Stimulated activated CD8-positive, alpha-beta memory T cell treated with anti-CD3 and anti-CD28 coated beads, Interleukin-4, amount 100 ng/mL, for 1 hour (primary cell): ENCODE data around the gene CEACAM18.
"Not testable (repeated sequence)": the region's sequence is repeated elsewhere in the genome, so short reads cannot be mapped to it uniquely, and the experiment has no call there.

ENCODE experiments used
- DNase-seq, 2 donors: peaks; one replicate each; pipeline ENCODE4 v3.0.0-alpha.2; 2020; ENCODE audit warnings: low read depth in 2 of 2, low spot score in 1 of 2

The CEACAM18 gene

DNA sequence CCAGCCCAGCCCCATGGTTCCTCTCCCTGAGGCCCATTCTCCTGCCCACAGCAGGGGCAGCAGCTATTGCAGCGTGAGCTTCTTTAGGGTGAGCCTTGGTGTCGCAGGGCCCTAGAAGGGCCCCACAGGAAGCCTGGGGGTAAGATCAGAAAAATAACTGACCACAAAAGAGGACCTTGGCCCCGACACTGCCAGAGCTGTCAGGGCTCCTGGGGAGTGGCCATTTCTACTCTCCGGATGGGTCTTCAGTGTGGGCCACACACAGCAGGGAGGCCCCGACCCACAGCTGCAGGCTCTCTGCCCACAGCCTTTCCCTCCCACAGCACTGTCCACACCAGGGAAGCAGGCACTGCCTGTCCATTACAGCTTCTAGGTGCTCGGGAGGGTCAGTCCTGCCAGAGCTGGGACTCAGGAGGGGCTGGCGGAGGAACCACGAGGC is 16.6 kb upstream of the CEACAM18 start:
- no peak for DNase-seq

DNA sequence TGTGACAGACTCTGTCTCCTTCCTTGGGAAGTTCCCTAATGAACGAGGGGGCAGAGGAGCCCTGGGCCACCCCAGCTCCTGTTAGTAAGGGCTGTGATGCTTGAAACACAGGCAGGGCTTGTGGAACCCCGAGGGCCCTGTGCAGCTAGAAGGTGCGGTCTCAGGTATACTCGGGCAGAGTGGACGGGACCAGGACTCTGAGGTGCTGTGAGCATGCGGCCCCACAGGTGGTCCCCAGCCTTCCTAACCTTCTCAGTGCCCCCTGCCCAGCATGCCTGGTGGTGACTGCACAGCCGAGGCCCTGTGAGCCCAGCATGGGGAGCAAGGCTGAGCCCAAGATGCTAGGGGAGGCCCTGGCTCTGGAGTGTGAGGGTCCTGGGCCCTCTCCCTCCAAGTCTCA is 16.1 kb upstream of the CEACAM18 start:
- no peak for DNase-seq

DNA sequence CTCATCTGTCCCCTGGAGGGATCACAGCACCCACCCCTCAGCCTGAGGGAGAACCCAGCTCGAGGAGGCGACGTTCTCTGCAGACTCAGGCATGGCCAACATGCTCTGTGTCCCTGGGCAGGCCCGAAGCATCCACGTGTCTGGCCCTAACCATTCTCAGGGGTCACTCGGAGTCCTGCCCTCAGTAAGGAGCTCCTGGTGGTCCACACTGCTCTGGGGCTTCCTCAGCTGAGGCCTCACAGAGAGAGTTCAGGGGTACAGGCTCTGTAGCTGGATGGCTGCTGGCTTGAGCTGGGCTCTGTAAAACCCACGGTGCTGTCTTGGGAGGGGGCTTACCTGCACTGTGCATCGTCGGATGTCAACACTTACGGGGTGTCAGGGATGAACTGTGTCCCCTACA is 15.7 kb upstream of the CEACAM18 start:
- DNase-seq = no peak

DNA sequence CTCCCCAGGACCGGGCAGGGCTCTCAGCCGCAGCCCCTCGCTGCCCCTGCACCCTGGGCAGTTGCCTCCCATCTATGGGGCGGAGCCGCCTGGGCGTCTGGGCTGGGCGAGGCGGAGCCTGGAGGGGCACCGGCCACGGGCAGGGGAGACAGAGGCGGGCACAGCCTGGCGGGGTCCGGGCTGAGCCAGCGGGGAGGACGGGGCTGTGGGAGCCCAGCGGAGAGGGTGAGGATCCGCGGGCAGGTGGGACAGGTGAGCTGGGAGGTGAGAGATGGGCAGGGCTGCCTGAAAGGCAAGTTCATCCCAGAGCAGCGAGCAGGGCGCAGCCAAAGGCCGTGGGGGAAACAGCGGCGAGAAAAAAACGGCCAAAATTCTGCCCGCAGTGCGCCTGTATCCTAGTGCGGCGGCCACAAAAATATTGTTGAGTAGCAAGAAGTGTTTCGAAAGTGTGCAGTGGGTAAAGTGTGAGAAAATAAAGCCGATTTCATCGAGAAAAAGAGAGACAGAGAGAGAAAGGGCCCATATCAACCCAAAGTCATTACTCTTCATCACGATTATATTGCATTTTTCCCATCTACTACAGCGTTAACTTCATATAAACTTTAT is 14.3 kb upstream of the CEACAM18 start:
- not testable (repeated sequence) for DNase-seq

DNA sequence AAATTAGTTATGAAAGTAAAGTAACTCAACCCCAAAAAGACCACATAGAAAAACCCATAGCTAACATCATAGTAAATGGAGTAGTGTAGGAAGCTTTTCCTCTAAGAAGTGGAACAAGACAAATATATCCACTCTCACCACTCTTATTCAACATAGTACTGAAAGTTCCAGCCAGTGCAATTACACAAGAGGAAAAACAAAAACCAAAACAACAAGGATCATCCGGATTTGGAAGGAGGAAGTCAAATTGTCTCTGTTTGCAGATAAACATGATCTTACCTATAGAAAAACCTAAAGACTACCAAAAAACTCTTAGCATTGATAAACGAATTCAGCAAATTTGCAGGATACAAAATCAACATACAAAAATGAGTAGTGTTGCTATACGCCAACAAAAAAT is 11.6 kb upstream of the CEACAM18 start:
- DNase-seq = no peak

DNA sequence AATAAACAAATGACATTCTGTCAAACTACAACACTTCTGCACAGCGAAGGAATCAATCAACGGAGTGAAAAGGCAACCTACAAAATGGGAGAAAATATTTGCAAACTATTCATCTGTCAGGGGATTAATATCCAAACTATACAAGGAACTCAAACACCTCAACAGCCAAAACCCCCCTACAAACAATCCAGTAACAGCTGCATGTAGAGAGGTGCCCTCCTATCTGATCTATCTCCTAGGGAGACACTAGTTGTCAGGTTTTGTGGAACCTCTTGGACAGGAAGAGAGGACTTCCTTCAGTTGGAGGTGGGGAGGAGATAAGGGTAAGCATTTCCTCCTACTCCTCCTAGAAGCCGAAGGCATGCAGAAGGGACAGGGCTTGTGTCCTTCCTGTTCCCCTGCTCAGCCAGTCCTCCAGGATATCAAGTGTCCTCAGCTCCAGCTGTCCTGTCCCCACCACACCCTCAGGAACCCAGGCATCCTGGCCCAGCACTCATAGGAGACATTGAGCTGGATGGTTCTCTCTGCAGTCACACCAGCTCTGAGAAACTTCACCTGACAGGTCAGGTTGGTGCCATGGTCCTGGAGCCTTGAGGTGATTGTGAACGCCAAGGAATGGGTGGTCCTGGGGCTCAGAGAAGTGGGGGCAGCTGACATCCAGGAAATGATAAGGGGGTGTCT is 10.3 kb upstream of the CEACAM18 start:
- DNase-seq = no peak

DNA sequence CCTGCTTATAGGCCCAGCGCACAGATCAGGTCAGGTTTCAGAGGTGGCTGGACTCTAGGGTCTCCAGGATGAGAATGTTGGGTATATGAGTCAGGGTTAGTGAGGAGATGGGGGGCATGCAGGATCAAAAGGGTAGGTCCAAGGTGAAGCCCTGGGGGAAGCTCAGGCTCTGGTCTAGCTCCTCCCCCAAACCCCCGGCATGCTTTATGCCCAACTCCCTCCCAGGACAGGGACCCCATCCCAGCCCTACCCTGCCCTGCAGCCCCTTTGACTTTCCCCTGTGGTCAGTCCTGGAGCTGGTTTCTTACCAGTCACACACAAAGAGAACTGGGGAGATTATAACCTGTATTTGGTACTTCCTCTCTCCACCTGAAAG is 9.8 kb upstream of the CEACAM18 start:
- DNase-seq = no peak

DNA sequence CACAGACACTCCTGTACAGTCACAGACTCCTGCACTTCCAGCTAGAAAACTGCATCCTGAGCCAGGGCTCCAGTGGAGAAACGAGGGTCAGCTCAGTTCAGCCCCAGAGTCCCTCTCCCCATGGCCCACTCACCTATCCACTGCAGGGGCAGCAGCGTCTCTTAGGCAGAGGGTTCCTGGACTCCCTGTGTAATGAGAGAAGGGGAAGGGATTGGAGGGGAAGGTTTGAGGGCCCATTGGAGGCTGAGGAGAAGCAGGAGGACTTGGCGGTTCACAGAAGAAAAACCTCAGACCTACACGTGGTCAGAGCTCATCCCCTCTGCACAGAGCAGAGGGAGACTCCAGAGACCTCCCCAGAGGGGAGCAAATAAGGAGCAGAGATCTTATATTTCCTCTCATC is 9.2 kb upstream of the CEACAM18 start:
- no peak for DNase-seq

DNA sequence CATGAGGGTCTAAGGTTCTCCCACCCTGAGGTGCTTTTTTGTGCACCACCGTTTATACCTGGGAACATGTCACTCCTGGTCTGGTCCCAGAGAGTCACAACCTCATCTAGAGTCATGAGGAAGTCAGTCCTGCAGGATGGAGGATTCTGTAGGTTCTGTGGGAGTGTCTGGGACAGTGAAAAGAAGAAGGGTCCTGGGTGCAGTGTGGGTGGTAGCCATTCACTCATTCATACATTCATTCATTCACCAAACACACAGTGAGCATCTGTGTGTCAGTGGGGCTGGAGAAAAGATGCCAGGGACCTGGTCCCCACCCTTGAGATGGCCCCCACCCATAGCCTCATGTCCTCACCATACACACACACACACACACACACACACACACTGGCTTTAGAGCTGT is 8.7 kb upstream of the CEACAM18 start:
- DNase-seq = no peak

DNA sequence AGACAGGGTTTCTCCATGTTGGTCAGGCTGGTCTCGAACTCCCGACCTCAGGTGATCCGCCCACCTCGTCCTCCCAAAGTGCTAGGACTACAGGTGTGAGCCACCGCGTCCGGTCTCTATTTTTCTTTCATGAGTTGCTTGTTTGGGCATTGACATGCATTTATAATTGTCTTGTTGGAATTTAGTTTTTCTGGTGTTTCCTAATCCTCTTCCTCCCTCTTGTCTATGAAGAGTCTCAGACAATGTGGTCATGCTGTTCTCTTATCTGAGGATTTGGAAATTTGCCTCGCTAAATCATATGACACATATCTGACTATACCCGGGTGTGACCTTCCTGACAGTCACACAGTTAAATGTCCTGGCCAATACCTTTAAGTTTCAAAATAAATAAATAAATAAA is 7.4 kb upstream of the CEACAM18 start:
- no peak for DNase-seq

DNA sequence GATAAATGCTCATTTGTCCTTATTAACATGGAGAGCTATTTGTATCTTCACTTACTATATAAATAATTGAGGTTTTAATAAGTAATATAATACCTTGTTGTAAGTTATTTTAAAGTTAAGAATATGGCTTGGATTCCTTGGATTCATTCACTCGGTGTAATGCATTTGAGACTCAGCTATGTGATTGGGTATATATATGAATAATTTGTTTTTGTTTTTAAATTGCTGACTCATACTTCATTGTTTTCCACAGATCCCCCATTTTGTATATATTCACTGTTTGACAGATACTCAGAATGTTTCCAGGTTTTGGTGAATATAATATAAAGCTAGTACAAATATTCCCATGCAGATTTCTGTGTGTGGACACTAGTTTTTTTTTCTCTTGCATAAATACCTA is 6.8 kb upstream of the CEACAM18 start:
- DNase-seq = no peak

DNA sequence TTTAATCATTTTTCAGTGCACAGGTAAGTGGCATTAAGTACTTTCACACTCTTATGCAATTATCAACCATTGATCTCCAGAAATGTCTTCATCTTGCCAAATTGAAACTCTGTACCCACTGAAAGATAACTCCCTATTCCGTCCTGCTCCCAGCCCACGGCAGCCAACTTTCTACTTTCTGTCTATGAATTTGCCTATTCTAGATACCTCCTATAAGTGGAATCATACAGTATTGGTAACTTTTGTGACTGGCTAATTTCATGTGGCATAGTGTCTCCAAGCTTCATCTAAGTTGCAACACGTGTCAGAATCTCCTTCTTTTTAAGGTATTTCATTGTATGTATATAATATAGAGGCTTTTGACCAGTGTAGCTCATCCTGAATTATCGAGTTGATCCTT is 5.7 kb upstream of the CEACAM18 start:
- DNase-seq = no peak

DNA sequence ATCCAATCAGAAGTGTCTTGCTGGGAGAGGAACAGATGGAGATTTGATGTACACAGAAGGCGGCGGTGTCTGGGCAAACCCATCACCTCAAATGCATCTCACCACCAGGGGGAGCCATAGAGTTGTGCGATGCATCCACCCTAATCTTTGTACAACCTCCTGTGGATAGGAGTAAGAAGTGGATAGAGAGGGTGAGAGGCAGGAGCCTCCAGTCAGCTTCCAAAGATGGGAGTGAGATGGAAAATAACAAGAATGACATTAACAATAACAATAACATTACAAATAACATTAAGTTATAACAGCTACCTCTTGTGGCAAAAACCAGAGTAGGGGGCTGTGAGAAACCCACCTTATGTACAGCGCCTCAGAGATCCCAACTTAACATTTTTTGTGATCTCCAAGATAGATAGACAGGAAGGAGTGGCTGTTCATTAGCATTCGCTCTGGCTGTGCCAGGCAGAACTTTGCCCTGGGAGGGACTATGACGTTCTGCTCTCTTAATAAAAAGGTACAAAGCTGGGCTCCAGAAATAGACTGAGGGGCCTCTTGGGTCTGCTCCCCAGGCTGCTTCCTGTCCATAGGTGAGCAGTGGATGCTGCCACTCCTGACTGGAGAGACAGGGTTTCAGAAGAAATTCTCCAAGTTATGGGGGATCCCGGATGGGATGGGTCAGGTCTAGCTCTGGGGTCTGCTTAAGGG is 5.2 kb upstream of the CEACAM18 start:
- peak; percentile 75 to 87 for DNase-seq

DNA sequence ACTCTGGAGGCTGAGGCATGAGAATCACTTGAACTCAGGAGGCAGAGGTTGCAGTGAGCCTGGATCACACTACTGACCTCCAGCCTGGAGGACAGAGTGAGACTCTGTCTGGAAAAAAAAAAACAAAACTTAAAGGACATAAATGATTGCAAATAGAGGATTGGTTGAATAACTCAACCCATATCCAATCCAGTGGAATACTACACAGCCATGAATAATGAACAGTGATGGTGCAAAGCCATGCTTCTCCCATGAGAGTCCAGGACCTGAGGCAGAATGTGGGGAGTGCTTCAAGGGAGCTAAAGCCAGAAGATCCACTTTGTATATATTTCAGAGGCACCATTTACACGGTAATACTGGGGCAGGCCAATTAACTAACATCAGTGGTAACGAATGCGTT is 2.2 kb upstream of the CEACAM18 start:
- no peak for DNase-seq

DNA sequence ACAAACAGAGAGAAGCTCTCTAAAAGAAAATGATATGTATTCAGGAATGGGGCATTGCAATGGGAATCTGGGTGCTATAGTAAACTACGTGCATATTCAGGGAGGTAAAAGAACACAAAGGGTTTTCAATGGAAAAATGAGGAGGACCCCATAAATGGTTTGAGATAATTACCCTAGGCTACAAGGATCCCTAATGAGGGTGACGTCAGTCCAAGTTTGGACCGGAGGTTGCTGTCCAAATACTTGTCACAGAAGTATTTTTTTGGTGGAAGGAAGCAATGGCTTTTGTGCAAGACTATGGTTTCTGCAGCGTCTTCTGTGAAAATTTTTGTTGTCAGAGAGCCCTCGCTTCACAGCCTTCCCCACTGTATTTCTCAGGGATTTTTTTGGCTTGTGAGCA is 995 bp upstream of the CEACAM18 start:
- DNase-seq = no peak

DNA sequence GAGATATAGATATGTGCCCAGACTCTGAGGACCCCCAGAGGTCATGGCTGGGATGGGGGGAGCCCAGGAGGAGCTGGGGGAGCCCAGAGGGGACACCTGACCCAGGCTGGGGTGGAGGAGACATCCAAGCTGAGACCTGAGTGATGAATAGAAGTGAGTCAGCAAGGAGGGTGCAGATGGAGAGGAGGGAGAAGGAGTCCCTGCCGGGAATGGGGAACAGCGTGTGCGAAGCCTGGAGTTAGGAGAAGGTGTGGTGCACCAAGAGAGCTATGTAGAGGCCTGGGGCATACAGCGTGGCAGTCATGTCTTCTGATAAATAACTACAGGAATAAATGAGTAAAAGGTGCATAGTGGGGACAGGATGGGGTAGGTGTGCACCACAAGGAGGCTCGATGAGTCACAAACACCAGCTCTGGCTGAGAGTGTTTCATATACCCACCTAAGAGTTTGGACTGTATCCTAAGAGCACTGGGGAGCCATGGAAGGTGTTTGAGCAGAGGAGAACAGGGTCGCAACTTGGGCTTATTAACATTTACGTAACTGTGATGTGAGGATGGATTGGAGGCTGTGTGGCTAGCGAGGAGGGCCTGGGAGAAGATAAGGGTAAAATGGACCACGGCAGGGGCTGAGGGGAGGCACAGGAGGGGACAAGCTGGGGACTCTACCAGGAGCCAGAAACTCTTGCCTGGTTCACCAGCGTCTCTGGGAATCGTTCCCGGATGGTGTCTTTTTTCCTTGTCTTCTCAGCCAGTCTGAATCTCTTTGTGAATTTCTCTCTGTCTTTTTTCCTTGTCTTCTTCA is 1.4 kb downstream of the CEACAM18 start:
- no peak for DNase-seq

DNA sequence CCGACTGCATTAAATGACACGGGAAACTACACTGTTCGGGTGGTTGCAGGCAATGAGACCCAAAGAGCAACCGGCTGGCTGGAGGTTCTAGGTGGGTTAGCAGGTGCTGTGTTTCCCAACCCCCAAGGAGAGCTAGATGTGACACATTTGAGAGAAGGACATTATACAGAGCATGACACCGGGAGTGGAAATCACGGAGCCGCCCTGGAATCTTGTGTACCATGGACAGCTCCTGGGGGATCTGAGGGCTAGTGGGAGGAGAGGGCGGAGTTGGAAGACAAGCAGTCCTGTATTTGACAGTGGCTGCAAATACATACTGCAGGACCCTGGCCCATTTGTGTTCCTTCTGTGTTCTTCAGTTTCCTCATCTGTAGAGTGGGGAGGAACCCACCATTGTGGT is 2.3 kb downstream of the CEACAM18 start:
- no peak for DNase-seq

DNA sequence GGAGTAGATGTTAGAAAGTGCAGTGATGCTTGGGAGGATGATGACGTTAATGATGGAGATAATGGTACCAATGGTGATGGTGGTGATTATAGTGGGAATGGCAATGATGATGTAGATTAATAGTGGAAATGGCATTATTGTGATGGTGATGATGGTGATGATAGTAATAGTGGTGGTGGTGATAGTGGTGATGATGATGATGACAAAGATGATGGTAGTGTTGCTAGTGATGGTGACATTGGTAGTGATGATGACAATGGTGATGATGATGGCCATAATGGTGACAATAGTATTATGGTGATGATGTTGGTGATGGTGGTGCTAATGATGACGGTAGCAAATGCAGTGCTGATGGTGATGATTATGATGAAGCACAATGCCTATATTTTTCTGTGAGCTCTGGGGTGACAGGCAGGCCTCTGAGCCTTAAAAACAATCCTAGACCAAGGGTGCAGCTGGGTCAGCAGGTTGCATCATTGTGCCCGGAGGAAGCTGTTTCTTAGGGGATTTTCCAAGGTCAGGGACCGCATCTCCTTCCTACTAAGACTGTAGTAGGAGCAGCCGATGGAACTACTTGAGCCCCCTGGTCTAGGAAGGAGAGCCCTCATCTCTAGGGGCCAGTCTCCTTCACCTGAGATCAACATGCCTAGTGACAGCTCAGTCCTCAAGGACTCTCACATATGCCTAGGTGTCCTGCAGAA is 7.8 kb downstream of the CEACAM18 start:
- no peak for DNase-seq

DNA sequence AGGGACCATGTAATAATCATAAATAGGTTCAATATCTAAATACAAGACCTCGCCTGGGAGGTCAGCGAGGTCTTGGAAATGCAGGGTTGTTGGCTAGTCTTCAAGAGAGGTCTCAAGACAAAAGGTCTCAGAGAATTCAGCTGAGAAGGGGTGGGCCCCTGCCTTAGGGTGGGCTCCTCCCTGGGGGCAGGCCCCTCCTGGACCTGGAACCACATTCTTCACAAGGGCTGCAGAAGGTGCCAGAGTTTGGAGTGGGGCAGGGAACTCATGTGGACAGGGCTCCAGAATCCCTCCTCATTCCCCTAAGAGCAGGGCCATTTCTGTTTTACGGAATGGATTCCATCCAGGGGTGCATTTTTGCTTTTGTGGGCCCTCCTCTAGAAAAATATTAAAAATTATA is 10.2 kb downstream of the CEACAM18 start:
- DNase-seq = no peak

DNA sequence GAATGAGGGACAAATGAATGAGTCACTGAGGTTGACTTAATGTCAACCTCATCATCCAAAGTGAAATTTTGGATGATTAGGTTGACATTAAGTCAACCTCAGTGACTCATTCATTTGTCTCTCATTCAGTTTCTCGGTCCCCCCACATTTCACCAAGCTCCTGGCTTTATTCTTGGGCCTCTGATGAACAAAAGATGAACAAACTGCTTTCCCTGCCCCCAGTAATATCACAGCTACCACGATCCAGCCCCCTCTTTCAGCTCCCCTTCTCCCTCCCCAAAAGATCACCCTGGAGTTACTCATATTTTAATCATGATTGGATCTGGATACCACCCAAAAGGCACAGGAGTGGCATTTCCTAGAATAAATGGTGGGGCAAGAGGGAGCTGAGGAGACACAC is 10.8 kb downstream of the CEACAM18 start:
- no peak for DNase-seq

DNA sequence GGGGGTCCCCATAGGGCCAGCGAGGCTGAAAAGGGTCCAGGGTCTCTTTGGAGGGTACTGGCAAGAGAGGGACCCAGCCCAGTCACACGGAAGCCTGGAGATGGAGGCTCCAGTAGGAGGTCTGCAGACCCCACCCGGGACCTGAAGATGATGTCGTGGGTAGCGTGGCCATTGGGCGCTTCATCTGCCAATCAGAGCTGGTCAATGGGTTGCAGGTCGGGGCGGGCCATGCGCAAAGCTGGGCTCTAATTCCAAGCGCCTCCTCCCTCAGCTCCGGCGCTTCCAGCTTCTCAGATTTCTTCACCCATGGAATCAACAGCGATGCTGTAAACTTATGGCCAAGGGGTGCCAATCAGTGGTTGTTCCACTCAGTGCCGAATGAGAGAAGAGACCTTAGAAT is 12.3 kb downstream of the CEACAM18 start:
- DNase-seq = no peak
